Esophagus muscularis mucosa (tissue), 4 donors: ENCODE results near the gene CPNE6.

Source experiments
- EP300 ChIP-seq: sonication (generic); formaldehyde crosslinking; IDR thresholded peaks from one replicate; pipeline ENCODE4 v1.6.1; 2017; ENCODE audit warnings: antibody characterized with exemption
- POLR2A ChIP-seq: fragments of 450-650 bp; IDR thresholded peaks from one replicate; pipeline ENCODE4 v1.6.1; 2017; ENCODE audit warnings: antibody characterized with exemption, moderate library complexity, mild to moderate bottlenecking, low read depth
- POLR2AphosphoS5 ChIP-seq, 2 donors: sonication (generic); formaldehyde crosslinking; IDR thresholded peaks; one replicate each; pipeline ENCODE4 v1.6.1; 2017; ENCODE audit warnings: antibody characterized with exemption in 2 of 2
- TF ChIP-seq, protein P1 (sequence below), 3 experiments: fragments of 200-600 bp in 2 of 3; fragments of 450-650 bp in 1 of 3; sonication (generic) in 2 of 3; IDR thresholded peaks; one replicate each; pipeline ENCODE4 v1.5.1; 2017 to 2019; ENCODE audit warnings: antibody characterized with exemption in 3 of 3, mild to moderate bottlenecking in 2 of 3, moderate library complexity in 1 of 3

GRCh38 chr14:24042746-24043145 lies 28.6 kb upstream of the CPNE6 start:
- TF ChIP-seq, protein P1, sequence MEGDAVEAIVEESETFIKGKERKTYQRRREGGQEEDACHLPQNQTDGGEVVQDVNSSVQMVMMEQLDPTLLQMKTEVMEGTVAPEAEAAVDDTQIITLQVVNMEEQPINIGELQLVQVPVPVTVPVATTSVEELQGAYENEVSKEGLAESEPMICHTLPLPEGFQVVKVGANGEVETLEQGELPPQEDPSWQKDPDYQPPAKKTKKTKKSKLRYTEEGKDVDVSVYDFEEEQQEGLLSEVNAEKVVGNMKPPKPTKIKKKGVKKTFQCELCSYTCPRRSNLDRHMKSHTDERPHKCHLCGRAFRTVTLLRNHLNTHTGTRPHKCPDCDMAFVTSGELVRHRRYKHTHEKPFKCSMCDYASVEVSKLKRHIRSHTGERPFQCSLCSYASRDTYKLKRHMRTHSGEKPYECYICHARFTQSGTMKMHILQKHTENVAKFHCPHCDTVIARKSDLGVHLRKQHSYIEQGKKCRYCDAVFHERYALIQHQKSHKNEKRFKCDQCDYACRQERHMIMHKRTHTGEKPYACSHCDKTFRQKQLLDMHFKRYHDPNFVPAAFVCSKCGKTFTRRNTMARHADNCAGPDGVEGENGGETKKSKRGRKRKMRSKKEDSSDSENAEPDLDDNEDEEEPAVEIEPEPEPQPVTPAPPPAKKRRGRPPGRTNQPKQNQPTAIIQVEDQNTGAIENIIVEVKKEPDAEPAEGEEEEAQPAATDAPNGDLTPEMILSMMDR (IDR thresholded peaks at IDR 0.05): no peak
- TF ChIP-seq POLR2A: no peak
- no peak for TF ChIP-seq POLR2AphosphoS5 (IDR thresholded peaks at IDR 0.05)
- no peak for TF ChIP-seq EP300
